ENCODE results near the gene EPGN.

The EPGN gene

GRCh38 chr4:74344031-74344430 is 35.8 kb downstream of the EPGN start:
- DNase-seq, result no peak

DNA sequence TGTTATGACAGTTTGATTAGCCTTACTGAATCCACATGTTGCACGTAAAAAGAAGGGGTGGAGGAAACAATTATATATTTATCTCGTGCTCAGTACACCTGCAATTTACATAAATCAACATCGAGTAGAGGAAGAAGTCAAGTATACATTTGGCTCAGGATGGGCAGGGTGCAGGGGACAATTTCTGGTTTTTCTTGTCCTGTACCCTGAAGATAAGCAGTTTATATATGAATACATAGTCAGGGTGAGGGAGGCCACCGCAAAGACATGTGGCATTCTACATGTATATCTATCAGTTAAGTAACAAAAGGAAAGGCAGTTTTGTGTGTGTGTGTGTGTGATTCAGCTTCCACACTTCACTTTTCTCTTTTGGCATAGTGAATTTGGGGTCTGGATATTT is 45.6 kb downstream of the EPGN start:
- DNase-seq, result no peak

DNA sequence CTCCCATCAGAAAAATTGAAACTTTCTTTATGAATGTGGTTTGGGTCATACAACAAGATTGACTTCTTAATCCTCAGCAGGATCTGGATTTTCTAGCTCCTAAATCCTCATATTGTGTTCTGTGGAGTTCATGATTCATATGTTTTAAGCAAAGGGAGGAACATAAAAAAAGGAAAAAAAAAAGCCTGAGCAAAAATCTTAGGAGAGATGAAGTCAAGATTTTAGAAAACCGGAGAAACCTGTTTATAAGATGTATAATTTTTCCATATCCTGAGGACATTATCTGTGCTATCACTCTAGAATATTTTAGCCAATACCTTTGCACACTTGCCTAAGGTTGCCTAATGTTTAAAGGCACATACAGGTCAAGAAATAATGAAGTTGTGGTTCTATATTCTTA is 49.7 kb downstream of the EPGN start:
- DNase-seq, result no peak

DNA sequence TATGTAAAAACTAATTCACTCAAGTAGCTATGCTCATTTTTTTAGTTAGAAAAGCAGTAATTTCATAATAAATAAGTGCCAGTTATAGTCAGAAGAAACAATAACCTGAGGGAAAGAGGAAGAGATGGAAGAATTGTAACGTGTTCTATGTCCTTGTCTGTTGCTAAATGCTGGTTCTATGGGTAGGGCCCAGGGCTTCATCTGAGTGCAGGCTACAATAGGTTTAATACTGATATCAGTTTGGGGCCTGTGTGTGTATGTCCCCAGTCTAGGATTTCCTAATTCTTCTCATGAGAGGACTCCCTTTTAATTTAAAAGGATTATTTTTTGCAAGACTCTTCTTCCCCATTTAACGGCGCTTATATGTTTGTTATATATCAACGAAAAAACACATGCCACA is 53.4 kb downstream of the EPGN start:
- DNase-seq, result no peak

- no peak for DNase-seq
Measured at GRCh38 chr4:74362347-74362746, 54.1 kb downstream of the EPGN start.

- DNase-seq, result no peak
Measured at GRCh38 chr4:74364256-74364651, 56.0 kb downstream of the EPGN start.

DNA sequence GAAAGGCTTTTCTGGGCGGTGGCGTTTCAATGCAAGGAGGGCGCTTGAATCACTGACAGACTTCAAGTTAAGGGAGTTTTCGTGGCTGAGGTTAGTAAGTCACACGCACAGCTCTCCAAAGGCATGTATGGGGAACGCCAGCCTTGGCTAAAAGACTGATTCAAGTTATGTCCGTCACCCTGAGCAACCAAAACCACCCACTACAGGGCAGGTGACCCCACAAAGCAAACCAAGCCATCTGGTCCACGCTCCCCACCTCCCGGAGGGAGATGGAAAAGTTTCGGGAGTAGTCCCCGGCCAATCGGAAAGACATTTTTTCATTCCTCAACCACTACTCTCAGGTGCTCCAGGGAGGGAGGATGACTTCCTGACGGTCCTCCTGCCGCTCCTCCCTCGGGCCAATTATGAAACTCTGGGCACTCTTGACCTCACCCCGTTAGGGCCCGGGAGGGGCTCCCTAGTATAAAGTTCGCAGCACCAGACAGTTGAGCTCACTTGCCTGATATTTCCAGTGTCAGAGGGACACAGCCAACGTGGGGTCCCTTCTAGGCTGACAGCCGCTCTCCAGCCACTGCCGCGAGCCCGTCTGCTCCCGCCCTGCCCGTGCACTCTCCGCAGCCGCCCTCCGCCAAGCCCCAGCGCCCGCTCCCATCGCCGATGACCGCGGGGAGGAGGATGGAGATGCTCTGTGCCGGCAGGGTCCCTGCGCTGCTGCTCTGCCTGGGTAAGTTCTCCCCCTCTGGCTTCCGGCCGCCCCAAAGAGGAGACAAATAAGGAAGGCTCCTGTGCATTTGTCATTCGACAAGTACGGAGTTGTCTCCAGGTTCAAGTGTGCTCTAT is 56.6 kb downstream of the EPGN start, which contains the start of gene EREG:
TSS of gene EREG (plus strand) at position 494 of the 840 bp plus-strand sequence. CDS start at position 658, 164 bp downstream.
- peak in 1 of 2 experiments; percentile 25 for DNase-seq

DNA sequence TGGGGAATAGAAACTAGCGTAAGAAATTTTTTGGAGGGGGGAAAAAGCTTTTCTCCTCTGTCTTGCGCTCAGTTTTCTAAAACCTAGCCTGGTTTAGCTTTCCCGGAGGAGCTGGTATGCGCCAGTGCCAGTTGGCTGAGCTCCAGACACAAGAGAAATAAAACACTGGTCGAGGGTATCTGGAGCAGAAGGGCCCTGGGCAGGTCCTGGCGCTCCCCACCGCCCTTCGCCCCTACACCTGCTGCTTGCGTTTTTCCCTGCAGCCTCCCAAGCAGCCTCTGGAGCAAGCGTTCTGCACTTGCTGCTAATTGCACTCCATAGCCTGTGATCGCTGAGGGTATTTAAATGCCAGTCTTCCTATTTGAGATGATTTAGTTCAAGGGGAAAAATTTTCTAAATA is 57.5 kb downstream of the EPGN start:
- peak in 1 of 2 experiments; percentile 70 for DNase-seq
